HTR-8/SVneo (cell line): ENCODE data around the gene PLEKHA8.

ENCODE experiments used
- DNase-seq: peaks from one replicate; pipeline ENCODE4 v3.0.0; 2011; ENCODE audit warnings: low spot score, mixed read lengths; ENCODE audit not compliant: insufficient read length
- FAIRE-seq: peaks from 2 replicates; lab custom pipeline; 2011; peaks lifted over from hg19 to GRCh38; lab: Jason Lieb, UNC

The PLEKHA8 gene

DNA sequence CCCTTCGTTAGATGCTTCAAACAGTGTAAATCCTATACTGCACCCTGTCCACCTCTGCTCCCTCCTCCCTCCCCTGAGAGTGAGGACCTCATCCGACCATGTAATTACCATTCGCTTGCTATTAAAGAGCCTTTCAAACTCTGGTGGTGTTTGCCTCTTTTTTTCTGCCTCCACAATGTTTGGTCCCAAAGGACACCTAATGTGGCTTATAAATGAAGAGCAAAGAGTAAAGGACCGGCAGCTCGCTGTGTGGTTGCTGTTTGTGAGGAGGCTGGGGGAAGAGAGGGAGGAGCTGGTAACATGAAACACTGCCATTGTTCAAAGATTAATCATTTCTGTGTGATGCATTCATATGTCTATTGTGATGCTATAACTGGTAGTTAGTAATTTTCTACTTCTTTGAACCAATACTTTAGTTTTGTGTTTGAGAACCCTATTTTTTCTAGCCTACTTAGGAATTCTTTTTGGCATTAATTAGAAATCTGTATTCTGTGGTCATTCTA is 134.5 kb downstream of the PLEKHA8 start:
- DNase-seq (peak; percentile 59), FAIRE-seq (no peak)

DNA sequence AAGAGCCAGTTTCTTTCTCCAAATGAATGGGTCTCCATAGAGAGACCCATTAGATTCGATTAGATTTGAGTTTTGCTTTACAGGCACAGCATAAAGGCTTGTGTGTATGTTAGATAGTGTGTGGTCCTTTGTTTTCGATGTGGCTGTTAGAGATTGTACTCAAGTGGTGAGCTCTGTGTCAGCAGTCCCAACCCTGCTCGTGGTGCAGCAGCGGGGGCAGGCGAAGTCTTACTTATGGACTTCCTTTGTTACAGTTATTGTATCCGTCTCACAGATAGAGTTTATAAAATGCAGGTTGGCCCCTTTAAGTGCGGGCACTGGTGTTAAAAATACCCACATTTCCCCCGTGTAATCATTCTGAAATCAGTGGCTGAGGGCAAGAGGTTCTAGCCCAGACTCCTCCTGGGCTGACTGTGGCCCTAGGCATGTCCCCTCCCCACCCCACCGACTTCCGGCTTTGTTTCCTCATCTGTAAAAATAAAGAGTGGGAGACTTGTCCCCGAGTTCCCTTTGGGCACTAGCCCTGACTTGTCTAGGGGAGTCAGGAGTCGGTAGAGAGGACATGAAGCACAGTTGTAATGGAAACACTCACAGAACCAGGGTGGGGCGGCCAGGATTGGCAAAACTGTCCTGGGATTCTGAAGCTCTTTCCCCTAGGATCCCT is 135.2 kb downstream of the PLEKHA8 start:
- no peak for DNase-seq

DNA sequence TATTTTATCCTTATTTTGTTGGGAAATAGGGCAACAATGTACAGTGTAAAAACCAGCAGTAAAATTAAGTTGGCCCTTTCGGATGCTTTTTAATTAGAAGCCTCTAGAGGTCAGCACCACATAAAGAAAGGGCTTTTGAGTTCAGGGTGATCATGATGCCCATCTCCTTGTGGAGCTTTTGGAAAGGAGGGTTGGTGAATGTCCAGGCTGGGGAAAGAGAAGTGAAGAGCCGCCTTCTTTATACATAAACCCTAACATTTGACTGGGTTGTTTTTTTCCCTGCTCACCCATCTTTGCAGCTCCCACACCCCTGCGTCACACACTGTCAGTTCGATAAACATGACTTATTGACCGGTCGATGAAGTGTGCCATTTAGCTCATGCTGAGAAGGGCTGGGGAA is 136.4 kb downstream of the PLEKHA8 start:
- DNase-seq: peak; percentile 59
- FAIRE-seq: no peak

More for the DNA sequence above, 135.2 kb downstream of the PLEKHA8 start:
- no peak for FAIRE-seq

DNA sequence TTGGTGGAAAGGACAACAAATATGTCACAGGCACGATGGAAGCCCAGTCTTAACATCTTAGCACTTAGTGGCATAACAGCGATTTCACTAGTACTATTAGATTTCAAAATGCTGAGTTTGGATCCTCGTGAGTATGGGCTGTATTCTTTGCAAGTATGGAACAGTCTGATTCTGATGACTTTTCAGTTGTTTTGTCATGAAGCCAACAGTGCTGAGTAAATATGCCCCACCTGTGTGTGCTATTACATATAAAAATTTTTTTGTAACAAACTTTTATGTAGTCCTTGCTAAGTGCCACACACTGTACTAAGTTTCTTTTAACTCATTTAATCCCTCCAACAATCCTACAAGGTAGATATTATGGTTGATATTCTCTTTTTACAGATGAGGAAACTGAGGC is 137.4 kb downstream of the PLEKHA8 start:
- DNase-seq: no peak
- FAIRE-seq: no peak

DNA sequence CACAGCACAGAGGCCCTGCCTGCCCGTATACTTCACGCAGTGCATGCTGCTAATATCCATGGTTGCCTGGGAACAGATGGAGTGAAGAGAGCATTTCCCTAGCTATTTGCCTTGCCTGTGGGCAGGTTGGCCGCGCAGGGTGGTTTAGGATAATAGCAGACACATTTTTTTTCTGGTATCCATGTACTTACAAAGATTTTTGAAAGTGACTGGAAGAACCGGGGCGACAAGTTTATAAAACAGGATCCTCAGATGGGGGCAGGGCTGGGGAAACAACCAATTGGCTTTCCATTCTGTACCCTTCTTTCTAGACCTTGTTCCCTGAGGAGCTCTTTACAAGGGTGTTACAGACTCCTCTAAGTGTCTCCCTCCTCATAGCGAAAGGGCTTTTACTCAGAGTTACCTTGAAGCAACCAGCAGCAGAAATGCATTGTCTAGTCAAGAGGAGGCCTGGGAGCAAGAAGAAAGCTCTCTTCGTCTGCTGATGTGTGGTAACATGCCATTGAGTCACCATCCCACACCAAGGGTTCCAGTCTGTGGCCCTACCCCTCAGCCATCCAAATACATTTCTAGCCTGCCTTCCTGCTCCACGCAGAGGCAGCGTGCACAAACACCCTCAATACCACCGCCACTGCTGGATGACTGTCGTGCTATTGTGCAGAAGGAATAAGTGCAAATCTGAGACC is 138.1 kb downstream of the PLEKHA8 start:
- no peak for FAIRE-seq
- DNase-seq: no peak

DNA sequence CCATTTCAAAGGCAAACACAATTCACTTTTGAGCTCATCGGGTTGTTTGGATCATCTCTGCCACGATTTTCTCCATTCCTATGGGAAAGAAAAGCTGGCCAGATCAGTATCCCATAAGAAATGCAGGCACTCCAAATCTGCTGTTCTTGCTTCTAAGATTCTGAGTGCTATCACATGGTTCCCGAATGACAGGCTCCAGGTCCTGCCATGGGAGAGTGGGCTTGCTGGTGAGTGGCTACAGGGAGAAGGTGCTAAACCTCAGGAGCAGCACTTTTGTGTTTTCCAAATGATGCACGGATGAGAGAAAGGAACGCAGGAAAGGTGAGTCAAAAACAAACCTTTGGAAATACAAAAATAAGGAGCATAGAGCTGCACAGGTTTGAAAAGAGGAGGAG is 138.6 kb downstream of the PLEKHA8 start:
- no peak for FAIRE-seq
- DNase-seq: no peak

DNA sequence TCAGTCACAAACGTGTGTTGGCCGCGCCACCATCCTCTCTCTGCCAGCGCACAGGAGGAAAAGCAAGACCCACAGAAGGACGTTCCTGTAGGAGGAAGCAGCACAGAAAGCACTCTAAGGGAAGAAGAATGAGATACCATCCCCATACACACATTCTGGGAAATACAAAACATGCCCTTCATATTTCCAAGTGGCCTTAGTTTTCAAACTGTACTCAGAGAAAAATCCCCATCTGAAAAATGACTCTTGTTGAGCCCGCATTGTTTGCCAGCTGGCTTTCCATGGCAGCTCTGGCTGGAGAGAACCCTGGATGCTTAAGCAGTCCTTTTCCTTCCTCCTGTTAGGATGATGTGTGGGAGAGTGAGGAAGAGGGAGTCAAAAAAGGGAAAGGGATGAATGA is 139.7 kb downstream of the PLEKHA8 start:
- DNase-seq: no peak
- FAIRE-seq: no peak

DNA sequence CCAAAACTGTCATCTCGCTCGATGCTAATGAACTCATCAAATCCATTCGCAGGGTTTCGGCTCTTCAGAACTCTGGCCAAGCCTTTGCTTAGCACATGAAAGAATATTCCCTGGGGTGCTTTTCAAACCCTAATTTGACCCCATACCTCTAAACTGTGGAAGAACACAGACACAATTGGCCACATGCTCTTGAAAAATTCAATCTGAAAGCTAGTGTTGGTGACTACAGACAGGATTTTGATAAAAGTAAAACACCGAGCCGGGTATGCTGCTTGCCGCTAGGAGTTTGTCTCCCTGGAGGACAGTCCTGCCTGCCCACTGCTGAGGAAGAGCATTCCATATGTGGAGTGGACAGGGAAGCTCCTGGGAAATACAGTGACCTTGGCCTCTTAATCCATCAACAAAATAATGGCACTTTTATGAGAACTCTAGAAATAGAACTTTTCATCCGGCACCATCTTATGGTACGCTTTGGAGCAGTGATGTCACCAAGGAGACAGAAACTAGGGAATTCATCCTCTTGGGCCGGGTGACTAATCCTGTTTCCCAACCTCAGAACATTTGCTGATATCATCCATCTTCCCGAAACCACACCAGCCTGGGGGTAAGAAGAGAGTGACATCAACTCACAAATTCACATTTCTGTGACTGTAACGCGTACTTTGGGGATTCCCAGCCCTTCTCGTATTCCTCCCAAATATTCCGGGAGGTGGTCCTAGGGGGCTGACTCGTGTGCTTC is 140.8 kb downstream of the PLEKHA8 start:
- peak; percentile 55 for FAIRE-seq
- peak; percentile 80 for DNase-seq

DNA sequence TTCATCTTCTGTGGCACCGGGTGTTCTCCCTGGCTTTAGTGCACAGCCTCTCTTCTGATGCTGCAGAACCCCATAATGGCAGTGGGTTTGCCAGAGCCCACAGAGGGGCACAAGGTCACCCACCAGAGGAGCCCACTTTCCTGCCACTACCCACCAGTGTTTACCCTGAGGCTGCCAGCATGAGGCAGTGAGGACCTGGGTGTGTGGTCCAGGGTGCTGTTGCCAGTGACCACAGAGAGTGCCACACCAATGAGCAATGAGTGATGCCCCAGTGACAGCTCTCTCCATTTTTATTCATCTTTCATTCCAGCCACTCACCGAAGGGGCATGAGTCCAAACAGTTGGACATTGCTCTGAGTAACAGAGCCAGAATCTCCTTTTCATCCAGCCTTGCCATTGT is 141.4 kb downstream of the PLEKHA8 start:
- DNase-seq: no peak
- no peak for FAIRE-seq

DNA sequence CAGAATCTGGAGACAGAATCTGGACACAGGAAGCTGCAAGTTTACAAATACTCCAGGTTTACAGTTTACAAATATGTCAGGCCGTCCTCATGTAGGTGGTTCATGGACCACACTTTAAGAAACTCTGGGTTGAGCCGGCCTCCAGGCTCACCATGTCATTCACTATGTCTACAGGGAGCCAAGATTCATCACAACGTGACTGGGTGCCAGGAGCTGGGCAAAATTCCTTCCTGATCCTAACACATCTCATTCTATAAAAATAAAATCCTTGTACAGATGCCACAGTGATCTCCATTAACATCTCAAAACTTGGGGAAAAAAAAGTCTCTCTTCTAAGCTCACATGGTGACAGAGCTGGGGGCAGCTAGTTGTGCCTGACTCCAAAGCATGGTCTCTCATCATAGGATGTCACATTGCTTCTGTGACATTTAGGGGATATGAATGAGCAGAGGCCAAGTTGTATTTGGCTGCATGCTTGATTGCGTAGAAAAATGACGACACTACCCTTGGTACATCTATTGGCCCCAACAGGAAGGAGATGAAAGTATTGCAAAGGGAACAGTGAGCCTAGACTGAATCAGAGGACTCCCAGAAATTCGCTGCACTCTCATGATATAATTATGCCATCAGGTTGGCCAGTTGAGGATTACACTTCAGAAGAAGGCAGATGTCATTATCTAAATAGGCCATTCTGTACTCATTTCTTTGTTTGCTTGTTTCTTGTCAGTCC is 142.4 kb downstream of the PLEKHA8 start:
- FAIRE-seq: no peak

DNA sequence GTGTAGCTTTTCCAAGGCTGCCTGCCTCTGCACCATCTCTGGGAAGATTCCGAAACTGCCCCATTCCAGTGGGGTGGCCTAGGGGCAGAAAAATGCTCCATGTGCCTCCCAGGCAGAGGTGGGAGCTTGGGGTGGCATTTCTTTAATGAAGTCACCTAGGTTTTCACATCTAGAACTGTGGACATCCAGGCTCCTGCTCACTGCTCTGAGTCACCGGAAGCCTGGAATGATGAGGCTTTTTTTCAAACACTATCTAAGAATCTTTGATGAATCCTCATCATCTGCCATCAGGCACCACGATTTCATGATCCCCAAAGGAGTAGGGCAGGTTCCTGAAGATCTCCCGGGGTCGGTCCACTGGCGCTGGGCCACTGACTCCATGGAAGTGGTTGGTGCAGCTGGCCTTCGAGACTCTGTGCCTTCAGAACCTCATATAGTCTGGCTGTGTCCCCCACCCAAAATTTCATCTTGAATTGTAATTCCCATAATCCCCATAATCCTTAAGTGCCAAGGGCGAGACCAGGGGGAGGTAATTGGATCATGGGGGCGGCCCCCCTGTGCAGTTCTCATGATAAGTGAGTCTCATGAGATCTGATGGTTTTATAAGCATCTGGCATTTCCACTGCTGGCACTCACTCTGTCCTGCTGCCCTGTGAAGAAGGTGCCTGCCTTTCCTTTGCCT is 143.7 kb downstream of the PLEKHA8 start:
- DNase-seq (peak; percentile 36), FAIRE-seq (no peak)

More for the DNA sequence above, 142.4 kb downstream of the PLEKHA8 start:
- no peak for DNase-seq

DNA sequence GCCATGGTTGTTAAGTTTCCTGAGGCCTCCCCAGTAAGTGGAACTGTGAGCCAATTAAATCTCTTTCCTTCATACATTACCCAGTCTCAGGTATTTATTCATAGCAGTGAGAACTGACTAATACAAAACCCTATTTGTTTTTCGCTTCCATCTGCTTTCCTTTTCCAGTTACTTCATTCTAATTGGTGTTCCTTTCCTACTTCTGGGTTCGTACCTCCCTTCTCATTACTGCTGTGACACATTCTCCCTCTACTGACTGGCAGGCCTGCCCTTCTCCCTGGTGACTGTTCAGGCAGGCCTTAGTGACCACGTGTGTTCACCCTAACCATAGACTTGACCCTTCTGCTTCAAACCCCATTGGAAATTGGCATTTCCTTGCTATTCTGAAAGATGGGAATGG is 144.2 kb downstream of the PLEKHA8 start:
- no peak for DNase-seq
- FAIRE-seq: no peak

DNA sequence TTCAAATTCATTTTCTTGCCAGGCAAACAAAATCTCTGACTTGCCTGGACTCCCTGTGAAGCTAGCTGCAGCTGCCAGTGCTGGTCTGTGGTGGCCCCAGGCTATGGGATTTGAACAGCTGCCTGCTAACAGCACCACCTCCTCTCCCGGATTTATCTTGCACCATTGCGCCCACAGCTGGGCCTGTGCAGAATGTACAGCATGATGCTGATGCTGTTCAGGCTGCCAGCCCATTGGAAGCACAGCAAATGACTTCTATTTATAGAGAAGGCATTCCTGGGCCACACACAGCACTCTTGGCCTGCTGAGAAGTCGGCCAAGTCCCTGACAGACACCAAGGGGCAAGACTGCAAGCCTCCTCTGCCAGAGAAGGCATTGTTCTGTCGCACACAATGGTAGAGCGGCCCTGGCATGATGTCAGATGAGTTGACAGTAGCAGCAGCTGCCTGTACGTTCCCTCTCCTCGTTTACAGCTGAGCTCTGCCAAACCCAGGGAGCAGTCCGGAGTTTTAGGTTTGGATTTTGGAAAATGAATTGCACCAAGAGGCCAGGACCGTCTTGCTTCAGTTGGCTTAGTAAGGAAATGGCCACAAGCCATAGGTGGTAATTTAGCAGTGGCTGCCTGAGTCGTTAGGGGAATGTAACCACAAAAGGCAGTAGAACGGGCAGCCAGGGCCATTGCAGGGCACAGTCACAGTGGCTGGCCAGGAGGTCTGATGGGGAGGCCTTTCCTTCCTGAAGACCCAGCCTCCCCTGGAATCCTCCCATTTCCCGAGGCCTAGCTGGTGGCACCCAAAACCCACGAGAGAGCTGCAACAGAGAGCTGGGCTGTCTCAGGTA is 145.1 kb downstream of the PLEKHA8 start:
- FAIRE-seq (peak; percentile 76), DNase-seq (peak; percentile 73)

DNA sequence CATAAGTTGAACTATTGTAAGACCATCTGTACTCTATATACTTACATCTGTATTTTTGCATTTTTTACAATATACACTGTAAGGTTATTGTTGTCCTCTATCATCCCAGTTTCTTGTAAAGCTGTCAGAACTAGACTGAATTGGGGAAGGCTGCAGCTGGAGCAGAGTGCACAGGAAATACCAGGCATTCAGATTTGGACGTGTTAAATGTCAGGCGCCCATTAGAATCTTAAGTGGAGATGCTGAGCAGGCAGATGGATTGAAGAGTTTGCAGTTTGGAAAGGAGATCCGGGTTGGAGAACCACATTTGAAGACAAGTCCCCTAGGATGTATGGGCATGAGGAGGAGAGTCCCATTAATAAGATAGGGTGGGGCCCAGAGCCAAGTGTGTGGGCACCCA is 147.0 kb downstream of the PLEKHA8 start:
- FAIRE-seq (no peak), DNase-seq (no peak)

DNA sequence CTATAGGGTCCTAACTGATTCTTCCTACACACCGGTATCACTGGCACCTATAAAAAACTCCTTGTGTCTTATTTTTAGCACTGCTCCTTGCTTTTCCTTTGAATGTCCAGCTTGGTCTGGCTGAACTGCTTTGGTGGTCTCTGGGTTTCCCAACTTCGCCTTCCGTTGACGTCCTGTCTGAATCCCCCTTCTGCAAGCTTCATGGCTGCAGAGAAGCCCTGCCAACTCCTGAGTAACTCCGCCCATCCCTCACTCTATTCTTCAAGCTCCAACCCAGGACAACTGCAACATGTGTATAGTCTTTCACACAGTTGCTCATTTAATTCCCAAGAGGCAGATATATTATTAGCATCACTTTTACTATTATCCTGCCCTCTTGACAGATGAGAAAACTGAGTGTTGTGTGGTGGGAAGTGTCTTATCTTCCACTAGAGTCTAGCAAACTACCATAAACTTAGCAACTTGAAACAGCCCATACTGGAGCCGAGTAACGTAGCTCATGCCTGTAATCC is 147.5 kb downstream of the PLEKHA8 start:
- DNase-seq (no peak), FAIRE-seq (no peak)

DNA sequence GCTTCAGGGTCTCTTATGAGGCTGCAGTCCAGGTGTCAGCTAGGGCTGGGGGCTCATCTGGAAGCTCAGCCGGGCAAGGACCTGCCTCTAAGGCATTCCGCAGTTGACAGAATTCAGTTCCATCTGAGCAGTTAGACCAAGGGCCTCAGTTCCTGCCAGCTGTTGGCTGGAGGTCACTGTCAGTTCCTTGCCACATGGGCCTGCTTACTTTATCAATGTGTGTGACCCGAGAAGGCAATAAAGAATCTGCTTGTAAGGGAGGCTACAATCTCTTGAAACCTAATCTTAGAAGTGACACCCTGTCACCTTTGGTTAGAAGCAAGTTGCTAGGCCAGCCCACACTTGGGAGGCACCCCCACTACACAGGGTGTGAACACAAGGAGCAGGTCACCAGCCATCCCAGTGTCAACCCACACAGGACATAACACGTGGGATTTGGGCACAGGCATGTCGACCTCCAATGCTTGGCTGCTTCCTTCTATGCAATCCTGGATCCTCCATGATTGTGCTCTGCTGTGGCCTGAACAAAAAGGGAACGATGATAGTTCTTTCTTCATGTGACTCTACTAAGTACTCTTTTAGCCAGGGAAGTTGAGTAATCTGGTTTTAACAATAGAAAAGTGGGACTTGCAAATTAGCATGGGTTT is 148.4 kb downstream of the PLEKHA8 start:
- no peak for FAIRE-seq
- DNase-seq: no peak

DNA sequence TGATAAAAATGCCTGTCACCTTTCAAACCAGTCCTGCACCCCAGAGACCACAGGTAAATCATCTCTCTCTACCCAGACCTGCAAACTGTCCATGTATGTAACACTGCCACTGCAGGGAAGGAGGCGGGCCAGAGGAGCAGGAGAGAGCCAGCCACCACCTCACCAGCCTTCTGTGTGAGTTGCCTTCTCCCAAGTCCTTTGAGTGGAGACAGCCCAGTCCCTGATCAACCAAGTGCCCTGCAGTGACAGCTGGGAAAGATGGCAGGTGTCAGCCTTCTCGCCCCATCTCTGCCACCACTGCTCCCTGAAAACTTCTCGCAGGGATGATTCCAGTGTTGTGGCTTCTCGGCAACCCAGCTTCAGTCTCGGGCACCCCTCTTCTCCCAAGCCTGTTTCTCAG is 149.0 kb downstream of the PLEKHA8 start:
- DNase-seq (no peak), FAIRE-seq (no peak)

DNA sequence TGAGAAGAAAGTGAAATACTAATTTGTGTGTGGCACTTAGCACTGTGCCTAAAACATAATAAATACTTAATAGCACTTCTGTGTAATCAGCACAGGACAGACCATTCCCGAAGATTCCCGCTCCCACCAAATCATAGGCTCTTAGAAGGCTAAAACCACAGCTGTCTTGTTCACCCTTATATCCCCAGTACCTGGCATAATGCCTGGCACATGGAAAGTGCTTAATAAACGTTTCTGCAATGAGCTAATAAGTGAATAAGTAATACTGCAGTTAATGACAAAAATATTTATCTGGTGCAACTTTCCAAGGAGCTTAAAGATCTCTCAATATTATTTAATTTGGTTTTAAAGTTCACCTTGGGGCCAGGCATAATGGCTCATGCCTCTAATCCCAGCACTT is 149.8 kb downstream of the PLEKHA8 start:
- DNase-seq: no peak

More for the DNA sequence above, 149.8 kb downstream of the PLEKHA8 start:
- FAIRE-seq: no peak
